K562 (cell line): ENCODE measurements around the gene NXPH4. TPM values are rescaled to one million over a fixed set of nuclear protein-coding genes. Genes with fewer than 3 reads are reported as not detected.
A peak's percentile ranks its signal among the peaks of the same experiment; 100 is the strongest.

Experiments used
- ATAC-seq: fragments of 200-7000 bp; cut with Tn5 transposase; 3 replicates; pipeline ENCODE4 v1.9.1; 2020; ENCODE audit warnings: moderate library complexity
- BruUV-seq: library from RNA; stranded (reverse); fragments of 400-500 nt; replicated peaks from 2 replicates; lab custom pipeline; 2021; lab: Mats Ljungman, UMichigan
- CTCF ChIA-PET: fragments of 300-600 bp; formaldehyde crosslinking; extraction: SDS; loops from one replicate; lab custom pipeline; 2021; ENCODE audit warnings: low intra/inter-chr PET ratio; lab: Yijun Ruan, JAX
- POLR2A ChIA-PET: fragments of 300-600, 350-650 bp; sonication (Branson Sonifier 250); formaldehyde crosslinking; extraction: SDS; loops from one replicate; lab custom pipeline; 2021; ENCODE audit warnings: antibody characterized with exemption, inconsistent platforms; lab: Yijun Ruan, JAX
- DNase-seq, 4 experiments: peaks; one replicate each; pipeline versions ENCODE4 v3.0.0 to v3.0.0-alpha.2; 2011 to 2018; ENCODE audit warnings: low spot score in 3 of 4, mixed read lengths in 3 of 4; ENCODE audit errors: extremely low read depth in 1 of 4
- FAIRE-seq: peaks from 2 replicates; lab custom pipeline; 2011; peaks lifted over from hg19 to GRCh38; lab: Jason Lieb, UNC
- H2AFZ ChIP-seq: 2 replicates; pipeline ENCODE4 v1.6.0; 2011; ENCODE audit warnings: low read depth, low read length, control low read depth, inconsistent platforms
- H3K27ac ChIP-seq: fragments of 200-600 bp; 3 replicates; pipeline ENCODE4 v1.8.0; 2011; ENCODE audit warnings: low read depth, mild to moderate bottlenecking, control low read depth, inconsistent platforms, low read length, moderate library complexity, mixed read lengths; ENCODE audit errors: extremely low read depth
- H3K27me3 ChIP-seq, 2 experiments: fragments of 300-600 bp in 1 of 2; 2 replicates in 1 of 2; 3 replicates in 1 of 2; pipeline versions ENCODE4 v1.6.0 to v1.8.0; 2011; ENCODE audit warnings: inconsistent platforms in 2 of 2, low read length in 2 of 2, mild to moderate bottlenecking in 1 of 2, mixed read lengths in 1 of 2, moderate library complexity in 1 of 2; ENCODE audit not compliant: control insufficient read depth in 2 of 2, insufficient read depth in 2 of 2
- H3K36me3 ChIP-seq: fragments of 300-600 bp; 3 replicates; pipeline ENCODE4 v1.8.0; 2011; ENCODE audit warnings: mild to moderate bottlenecking, low read length, inconsistent platforms; ENCODE audit not compliant: control insufficient read depth, insufficient read depth
- H3K4me1 ChIP-seq, 2 experiments: fragments of 200-600 bp in 1 of 2; replicated peaks in 1 of 2; 2 replicates in 1 of 2; 3 replicates in 1 of 2; pipeline versions ENCODE4 v1.5.1 to v1.8.0; 2011; ENCODE audit warnings: inconsistent platforms in 2 of 2, low read length in 2 of 2, mild to moderate bottlenecking in 1 of 2, mixed read lengths in 1 of 2, moderate library complexity in 1 of 2; ENCODE audit not compliant: control insufficient read depth in 2 of 2, insufficient read depth in 2 of 2
- H3K4me2 ChIP-seq: 2 replicates; pipeline ENCODE4 v1.6.1; 2011; ENCODE audit warnings: low read length, control low read depth, inconsistent platforms, mixed read lengths; ENCODE audit not compliant: insufficient read depth
- H3K4me3 ChIP-seq: fragments of 200-600 bp; sonication (generic), shearing (Covaris generic); 2 replicates; pipeline ENCODE4 v1.5.1; 2016; ENCODE audit warnings: control low read depth, inconsistent platforms
- H3K79me2 ChIP-seq: fragments of 200-600 bp; 3 replicates; pipeline ENCODE4 v1.8.0; 2011; ENCODE audit warnings: low read length, inconsistent platforms; ENCODE audit not compliant: control insufficient read depth, insufficient read depth
- H3K9ac ChIP-seq, 2 experiments: 2 replicates each; pipeline versions ENCODE4 v1.6.0 to v1.6.1; 2011; ENCODE audit warnings: low read depth in 2 of 2, low read length in 2 of 2, control low read depth in 1 of 2, inconsistent platforms in 1 of 2, mild to moderate bottlenecking in 1 of 2, mixed read lengths in 1 of 2; ENCODE audit not compliant: insufficient read depth in 1 of 2
- H3K9me1 ChIP-seq: one replicate; pipeline ENCODE4 v1.6.0; 2011; ENCODE audit warnings: inconsistent platforms, mild to moderate bottlenecking, low read length, moderate library complexity; ENCODE audit not compliant: control insufficient read depth, insufficient read depth
- H3K9me3 ChIP-seq: replicated peaks from 2 replicates; pipeline ENCODE4 v1.5.1; 2011; ENCODE audit warnings: low read depth, low read length, inconsistent platforms; ENCODE audit not compliant: control insufficient read depth, insufficient read depth
- H4K20me1 ChIP-seq: replicated peaks from 2 replicates; pipeline ENCODE4 v1.6.1; 2011; ENCODE audit warnings: low read length, inconsistent platforms, mixed read lengths; ENCODE audit not compliant: control insufficient read depth, insufficient read depth
- ELF1 ChIP-seq: fragments of 200-800 bp; sonication (Bioruptor generic); IDR thresholded peaks from 2 replicates; pipeline ENCODE4 v1.6.1; 2016; ENCODE audit warnings: missing genetic modification characterization, missing compliant biosample characterization
- HDAC1 ChIP-seq, 2 experiments: fragments of 450-650 bp; IDR thresholded peaks; 2 replicates each; pipeline ENCODE4 v1.6.1; 2016 to 2017; ENCODE audit warnings: inconsistent platforms in 1 of 2, mild to moderate bottlenecking in 1 of 2, moderate library complexity in 1 of 2
- ZNF134 ChIP-seq: fragments of 250-450 bp; sonication (Bioruptor Pico); conservative IDR thresholded peaks from 2 replicates; pipeline ENCODE4 v1.4.0; 2020
- WGBS: fragments of 100-300 bp; shearing (Covaris generic); methylation state at CpG from one replicate; pipeline ENCODE4 v1.1.6; 2016; ENCODE audit warnings: low coverage, mixed read lengths; ENCODE audit not compliant: insufficient coverage; ENCODE audit errors: missing lambda C conversion rate; 5-methylcytosine and 5-hydroxymethylcytosine counted together
- in situ Hi-C: fragments of 300-500 bp; cut with MboI; formaldehyde crosslinking; loops from 4 replicates; pipeline ENCODE4 v1.15.0; 2018; ENCODE audit warnings: inconsistent platforms, mixed read lengths
- intact Hi-C: fragments of 100-400 bp; cut with micrococcal nuclease; formaldehyde crosslinking; loops from 2 replicates; pipeline ENCODE4 v1.14.2; 2022
- polyA plus RNA-seq, 8 experiments: library from polyadenylated mRNA; depleted of rRNA in 4 of 8; stranded (reverse) in 5 of 8; unstranded in 3 of 8; fragments of >200 nt; fragmentation: Nextera tagmentation in 2 of 8; fragmentation: Illumina TruSeq in 1 of 8; extraction: Ambion mirVana in 2 of 8; extraction: Trizol in 1 of 8; gene quantifications; 2 replicates each; pipeline versions ENCODE4 v1.2.1 to v1.2.3, GENCODE V29; 2011 to 2014; ENCODE audit warnings: inconsistent platforms in 1 of 8, missing spikeins in 1 of 8
- total RNA-seq, 7 experiments: library from RNA; depleted of rRNA in 6 of 7; stranded (reverse); fragments of >200 nt in 6 of 7; fragmentation: Illumina TruSeq in 2 of 7; extraction: Trizol in 2 of 7; gene quantifications; 2 replicates each; pipeline versions ENCODE4 v1.2.1 to v1.2.3, GENCODE V29; 2011 to 2021; ENCODE audit warnings: low replicate concordance in 1 of 7
- TF ChIP-seq, protein P1 (sequence below): fragments of 450-650 bp; IDR thresholded peaks from 2 replicates; pipeline ENCODE4 v1.6.1; 2016

The NXPH4 gene
- total and polyA plus RNA-seq, 9 of the 15 experiments (the other 6 are each of a cell fraction or from before 2014, with no cell fraction given): 0.49 to 2.7 (median 1.1) TPM; not detected in 4

DNA sequence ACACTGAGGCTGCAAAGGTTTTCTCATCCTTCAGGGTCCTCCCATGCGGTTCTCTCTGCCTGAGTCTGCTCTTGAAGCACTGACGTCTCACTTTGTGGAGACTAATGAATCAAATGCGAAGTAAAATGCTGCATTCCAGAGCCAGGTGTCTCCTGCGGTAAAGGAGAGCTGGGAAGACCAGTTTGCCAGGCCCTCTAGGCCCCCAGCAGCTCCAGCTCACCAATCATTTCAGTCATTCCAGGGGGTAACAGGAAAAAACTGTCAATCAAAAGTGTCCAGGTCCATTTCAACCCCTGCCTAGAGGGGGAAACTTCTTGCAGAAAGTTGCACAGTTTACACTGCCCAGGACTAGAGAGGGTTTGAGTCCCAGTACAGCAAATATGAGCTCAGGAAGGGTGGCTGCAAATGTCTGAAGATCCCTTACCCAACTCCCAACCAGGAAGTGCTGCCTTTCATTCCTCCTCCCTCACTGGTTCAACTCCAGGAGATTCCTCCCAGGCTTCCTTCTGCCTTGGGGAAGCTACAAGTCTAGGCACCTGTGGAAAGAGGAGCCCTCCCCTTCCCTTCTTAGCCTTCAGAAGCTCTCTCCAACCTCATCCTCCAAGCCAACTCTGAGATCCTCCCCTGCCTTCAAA lies 2.7 kb upstream of the NXPH4 start:
- H3K9me1 ChIP-seq: peaks cover 3% of the 10 kb centered on the region
- 33% methylated on average over 4 of the region's 4 CpGs for WGBS
- no peak overlapping the region; a peak in 1 of 4 replicates for H3K9ac ChIP-seq
- H3K27ac ChIP-seq: no peak overlapping the region
- intact Hi-C loops (loop anchor here (1.0 to 2.0 kb wide), 3 partner anchors 25 to 239 kb away; no protein-coding TSS in a partner anchor), in situ Hi-C loops (no loop called here)
- H3K9me3 ChIP-seq: no peaks in the 10 kb centered on the region
- peaks cover 26 to 72% of the 10 kb centered on the region in 2 experiments for H3K27me3 ChIP-seq
- no peak for DNase-seq
- no peaks in the 10 kb centered on the region for H3K36me3 ChIP-seq
- H3K79me2 ChIP-seq: no peaks in the 10 kb centered on the region
- H3K4me2 ChIP-seq: peak overlapping the region; percentile 48
- no TSS peak for BruUV-seq
- ChIA-PET CTCF (interaction anchor here (0.6 to 7.2 kb wide), 9 partner anchors 16 to 1926 kb away, joined by 3 to 186 read pairs (median 4); partner anchors contain the start of gene SHMT2), POLR2A (interaction anchor here (0.6 to 1.5 kb wide), 5 partner anchors 18 to 1788 kb away, joined by 3 to 5 read pairs (median 3); no protein-coding TSS in a partner anchor)
- H4K20me1 ChIP-seq: peaks cover 17% of the 10 kb centered on the region; the same call in 1 of the 2 replicates
- peak; percentile 11 for FAIRE-seq
- no peak overlapping the region for H3K4me3 ChIP-seq
- H3K4me1 ChIP-seq: peaks cover 17 to 53% of the 10 kb centered on the region in 2 experiments; a peak in 4 of 5 replicates
- no peak for ATAC-seq
- peak overlapping the region; percentile 87; the same call in 1 of the 2 replicates for H2AFZ ChIP-seq
- peak; percentile 77 for TF ChIP-seq ELF1 (tag)
- TF ChIP-seq, protein P1, sequence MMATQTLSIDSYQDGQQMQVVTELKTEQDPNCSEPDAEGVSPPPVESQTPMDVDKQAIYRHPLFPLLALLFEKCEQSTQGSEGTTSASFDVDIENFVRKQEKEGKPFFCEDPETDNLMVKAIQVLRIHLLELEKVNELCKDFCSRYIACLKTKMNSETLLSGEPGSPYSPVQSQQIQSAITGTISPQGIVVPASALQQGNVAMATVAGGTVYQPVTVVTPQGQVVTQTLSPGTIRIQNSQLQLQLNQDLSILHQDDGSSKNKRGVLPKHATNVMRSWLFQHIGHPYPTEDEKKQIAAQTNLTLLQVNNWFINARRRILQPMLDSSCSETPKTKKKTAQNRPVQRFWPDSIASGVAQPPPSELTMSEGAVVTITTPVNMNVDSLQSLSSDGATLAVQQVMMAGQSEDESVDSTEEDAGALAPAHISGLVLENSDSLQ: peak; percentile 51
- no peak for TF ChIP-seq ZNF134 (CRISPR knock-in tag)
- TF ChIP-seq HDAC1 (IDR thresholded peaks at IDR 0.05): 0 out of 4 replicates have a peak, but pooled peaks of 1 of the 2 experiments have one; percentile 21
